Measurements from ENCODE around the gene WBP11. TPM values are rescaled to one million over a fixed set of nuclear protein-coding genes. Genes with fewer than 3 reads are reported as not detected.

WBP11 gene
- 21.1 and 28.7 TPM in 2 replicates for total RNA-seq

DNA sequence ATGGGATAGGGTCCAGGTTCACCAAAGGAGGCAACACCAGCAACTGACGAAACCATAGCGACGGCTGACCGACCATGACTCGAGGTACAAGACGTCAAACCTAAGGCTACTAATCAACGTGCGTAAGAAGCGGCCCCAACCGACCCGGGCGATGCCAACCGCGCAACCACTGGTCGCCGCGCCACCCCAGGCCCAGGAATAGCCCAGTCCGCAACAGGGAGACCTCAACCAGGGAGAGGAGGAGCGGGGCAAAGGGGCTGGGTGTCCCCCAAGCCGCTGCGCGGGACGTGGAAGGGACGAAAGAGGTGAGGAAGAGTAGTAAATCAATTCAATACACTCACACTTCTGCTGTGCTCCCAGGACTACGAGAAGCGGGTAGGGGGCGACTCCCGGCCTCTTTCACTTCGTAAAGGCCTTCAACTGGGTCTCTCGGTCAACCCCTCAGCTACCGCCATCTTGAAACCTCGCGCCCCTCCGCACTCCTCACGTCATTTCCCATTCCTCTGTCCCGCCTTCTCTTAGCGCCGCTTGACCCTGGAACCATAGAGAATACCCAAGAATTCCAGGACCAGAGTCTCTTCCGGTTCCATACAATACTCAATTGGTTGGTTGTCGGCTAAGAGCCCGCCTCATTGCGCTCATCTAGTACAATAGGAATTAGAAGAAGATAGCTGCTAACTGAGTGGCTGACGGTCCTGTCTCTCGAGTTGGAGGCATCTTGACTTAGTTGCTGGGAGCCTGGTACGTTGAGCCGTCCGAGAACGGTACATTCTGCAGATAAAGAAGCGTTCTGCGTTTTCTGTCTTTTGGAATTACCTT, at the start of gene WBP11, which contains the start of gene C12orf60:
Gene WBP11 (minus strand): TSS at position 468 of the 819 bp plus-strand sequence. CDS start 2,095 bp downstream, outside the sequence.
Gene C12orf60 (plus strand): TSS at position 660 of the 819 bp plus-strand sequence. CDS start 19,266 bp downstream, outside the sequence.

DNA sequence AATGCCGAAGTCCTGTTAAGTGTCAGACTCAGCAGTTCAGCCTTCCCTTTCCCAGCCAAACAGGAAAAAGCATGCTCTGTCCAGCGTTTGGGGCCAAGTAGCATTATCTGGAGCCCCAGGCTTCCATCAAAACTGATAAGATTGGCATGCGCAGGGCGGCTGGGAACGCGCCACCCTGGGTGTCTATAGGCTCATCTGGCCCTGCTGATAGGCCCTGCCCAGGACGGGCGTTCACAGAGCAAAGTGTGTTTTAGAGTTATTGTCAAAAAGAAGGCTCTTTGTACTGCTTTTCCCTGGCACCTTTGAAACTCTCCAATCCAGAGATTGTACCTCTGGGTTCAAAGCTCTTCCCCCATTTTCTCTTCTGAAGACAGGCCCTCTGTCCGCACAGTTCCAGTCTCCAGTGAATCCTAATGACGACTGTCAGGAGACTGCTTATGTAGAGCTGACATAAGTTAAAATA, 40.2 kb upstream of the WBP11 start, which contains the start of gene ART4:
Gene ART4 (minus strand): TSS at position 102 of the 463 bp plus-strand sequence. CDS start 413 bp downstream, outside the sequence.

DNA sequence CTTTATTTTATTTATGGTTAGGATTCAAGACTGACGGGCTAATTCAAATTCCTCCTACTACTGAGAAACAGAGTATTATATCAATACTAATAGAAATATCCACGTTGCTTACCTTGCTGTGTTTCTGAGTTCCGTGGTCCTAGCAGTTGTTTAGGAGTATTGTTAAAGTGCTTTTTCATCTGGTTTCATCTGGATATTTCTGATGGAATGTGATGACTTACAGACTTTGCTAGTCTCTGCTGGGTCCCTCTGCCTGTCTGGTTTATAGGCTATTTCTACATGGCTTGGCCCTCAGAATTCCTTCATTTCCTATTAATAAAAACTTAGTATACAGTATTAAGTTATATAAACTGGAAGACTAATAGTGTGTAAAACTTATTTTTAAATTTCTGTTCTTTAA, 10.7 kb upstream of the WBP11 start, which contains the start of gene SMCO3:
Gene SMCO3 (minus strand): TSS at position 169 of the 400 bp plus-strand sequence. CDS start 7,502 bp downstream, outside the sequence.

Other genes starting within 250 kb of the WBP11 start
- gene PLBD1, start 235.6 kb downstream of the WBP11 start, total RNA-seq, result 2.8 and 6.6 TPM in 2 replicates
- gene GUCY2C, start 106.9 kb downstream of the WBP11 start, total RNA-seq, result not detected in 2 replicates
- gene C12orf60, start 192 bp upstream of the WBP11 start, total RNA-seq, result 1.3 and 2.1 TPM in 2 replicates
- under 0.01 TPM in 1 of 2 replicates, not detected in the other for gene SMCO3, start 10.7 kb upstream of the WBP11 start, total RNA-seq
- gene ART4, start 40.0 kb upstream of the WBP11 start, total RNA-seq, result not detected in 2 replicates
- 13.6 and 48.4 TPM in 2 replicates for gene MGP, start 82.4 kb upstream of the WBP11 start, total RNA-seq
- gene ERP27, start 135.1 kb upstream of the WBP11 start, total RNA-seq, result 0.26 TPM in 1 of 2 replicates, not detected in the other
- gene ARHGDIB, start 158.1 kb upstream of the WBP11 start, total RNA-seq, result 4.0 and 23.8 TPM in 2 replicates
- gene PDE6H, start 169.6 kb upstream of the WBP11 start, total RNA-seq, result not detected in 2 replicates